IMR-90 (cell line): Measurements from ENCODE around the gene PRPF4. TPM values are rescaled to one million over a fixed set of nuclear protein-coding genes. Genes with fewer than 3 reads are reported as not detected.
A peak's percentile ranks its signal among the peaks of the same experiment; 100 is the strongest.

Experiments
- ATAC-seq: fragments of 200-7000 bp; cut with Tn5 transposase; 2 replicates; pipeline ENCODE4 v1.9.1; 2020; ENCODE audit warnings: low read depth, mild to moderate bottlenecking, moderate library complexity
- BruUV-seq: library from RNA; stranded (reverse); fragments of 400-500 nt; replicated peaks from 2 replicates; lab custom pipeline; 2021; lab: Mats Ljungman, UMichigan
- CTCF ChIA-PET: fragments of 300-600 bp; formaldehyde crosslinking; extraction: SDS; loops from one replicate; lab custom pipeline; 2021; ENCODE audit warnings: antibody characterized with exemption; lab: Yijun Ruan, JAX
- POLR2A ChIA-PET: fragments of 300-600 bp; sonication (Branson Sonifier 250); formaldehyde crosslinking; loops from one replicate; lab custom pipeline; 2022; ENCODE audit warnings: antibody characterized with exemption; ENCODE audit not compliant: unreplicated experiment; lab: Charles Lee
- DNase-seq: peaks from one replicate; pipeline ENCODE4 v3.0.0; 2013
- H2AFZ ChIP-seq: replicated peaks from 2 replicates; pipeline ENCODE3; 2013; ENCODE audit warnings: low read length, mild to moderate bottlenecking; ENCODE audit not compliant: poor library complexity
- H2AK5ac ChIP-seq: 2 replicates; pipeline ENCODE4 v1.6.1; 2013; ENCODE audit warnings: low read depth, low read length, inconsistent platforms
- H2AK9ac ChIP-seq: replicated peaks from 2 replicates; pipeline ENCODE3; 2013; ENCODE audit warnings: mild to moderate bottlenecking, low read depth, low read length, moderate library complexity; ENCODE audit not compliant: poor library complexity
- H2BK120ac ChIP-seq: 2 replicates; pipeline ENCODE4 v1.6.1; 2013; ENCODE audit warnings: low read depth, low read length, inconsistent platforms
- H2BK15ac ChIP-seq: 3 replicates; pipeline ENCODE4 v1.6.1; 2013; ENCODE audit warnings: low read depth, low read length, inconsistent platforms
- H2BK20ac ChIP-seq: 2 replicates; pipeline ENCODE4 v1.6.1; 2013; ENCODE audit warnings: low read depth, mild to moderate bottlenecking, inconsistent platforms, low read length, moderate library complexity
- H2BK5ac ChIP-seq: 2 replicates; pipeline ENCODE4 v1.6.1; 2013; ENCODE audit warnings: mild to moderate bottlenecking, low read depth, low read length, inconsistent platforms; ENCODE audit not compliant: poor library complexity, severe bottlenecking
- H3K14ac ChIP-seq: replicated peaks from 2 replicates; pipeline ENCODE4 v1.6.1; 2013; ENCODE audit warnings: low read depth, low read length, inconsistent platforms
- H3K18ac ChIP-seq: 2 replicates; pipeline ENCODE4 v1.6.1; 2013; ENCODE audit warnings: low read depth, low read length, control low read depth
- H3K23ac ChIP-seq: 2 replicates; pipeline ENCODE4 v1.6.1; 2013; ENCODE audit warnings: low read depth, low read length, inconsistent platforms
- H3K27ac ChIP-seq: 2 replicates; pipeline ENCODE4 v1.5.1; 2013; ENCODE audit warnings: mild to moderate bottlenecking, control low read depth, low read length; ENCODE audit not compliant: insufficient read depth
- H3K27me3 ChIP-seq: 2 replicates; pipeline ENCODE4 v1.6.1; 2013; ENCODE audit warnings: low read length; ENCODE audit not compliant: control insufficient read depth, insufficient read depth
- H3K36me3 ChIP-seq: 2 replicates; pipeline ENCODE4 v1.6.1; 2013; ENCODE audit warnings: low read length, mixed read lengths; ENCODE audit not compliant: control insufficient read depth, insufficient read depth
- H3K4ac ChIP-seq: 2 replicates; pipeline ENCODE4 v1.6.1; 2013; ENCODE audit warnings: low read depth, low read length, inconsistent platforms
- H3K4me1 ChIP-seq: 2 replicates; pipeline ENCODE4 v1.6.1; 2013; ENCODE audit warnings: low read length, mixed read lengths; ENCODE audit not compliant: control insufficient read depth, insufficient read depth
- H3K4me2 ChIP-seq: 2 replicates; pipeline ENCODE4 v1.6.1; 2013; ENCODE audit warnings: low read depth, mild to moderate bottlenecking, control low read depth, low read length, moderate library complexity
- H3K4me3 ChIP-seq: 2 replicates; pipeline ENCODE4 v1.5.1; 2013; ENCODE audit warnings: low read depth, mild to moderate bottlenecking, control low read depth, low read length, moderate library complexity; ENCODE audit not compliant: insufficient read depth
- H3K56ac ChIP-seq: 2 replicates; pipeline ENCODE4 v1.6.1; 2013; ENCODE audit warnings: low read length, inconsistent platforms; ENCODE audit not compliant: insufficient read depth; ENCODE audit errors: extremely low read depth
- H3K79me1 ChIP-seq, 2 experiments: 2 replicates each; pipeline ENCODE4 v1.6.1; 2013; ENCODE audit warnings: low read length in 2 of 2, inconsistent platforms in 1 of 2, low read depth in 1 of 2
- H3K9ac ChIP-seq: 2 replicates; pipeline ENCODE4 v1.6.1; 2013; ENCODE audit warnings: low read depth, low read length, control low read depth
- H3K9me1 ChIP-seq: 2 replicates; pipeline ENCODE4 v1.6.1; 2013; ENCODE audit warnings: low read length, inconsistent platforms; ENCODE audit not compliant: insufficient read depth
- H3K9me3 ChIP-seq: 2 replicates; pipeline ENCODE4 v1.6.1; 2013; ENCODE audit warnings: low read length; ENCODE audit not compliant: control insufficient read depth, insufficient read depth
- H4K20me1 ChIP-seq: 2 replicates; pipeline ENCODE4 v1.6.1; 2013; ENCODE audit warnings: low read length, inconsistent platforms; ENCODE audit not compliant: insufficient read depth
- H4K5ac ChIP-seq: 2 replicates; pipeline ENCODE4 v1.6.1; 2013; ENCODE audit warnings: mild to moderate bottlenecking, low read depth, low read length, control low read depth
- H4K8ac ChIP-seq, 2 experiments: 2 replicates each; pipeline ENCODE4 v1.6.1; 2013; ENCODE audit warnings: low read depth in 2 of 2, low read length in 2 of 2, control low read depth in 1 of 2, inconsistent platforms in 1 of 2
- H4K91ac ChIP-seq: 2 replicates; pipeline ENCODE4 v1.6.1; 2013; ENCODE audit warnings: low read depth, low read length, inconsistent platforms; ENCODE audit not compliant: insufficient read depth
- BHLHE40 ChIP-seq: fragments of 150-350 bp; IDR thresholded peaks from 2 replicates; pipeline ENCODE4 v1.6.1; 2016; ENCODE audit warnings: mild to moderate bottlenecking, low read depth, low read length
- FOS ChIP-seq: fragments of 150-350 bp; IDR thresholded peaks from 2 replicates; pipeline ENCODE4 v1.6.1; 2016; ENCODE audit warnings: low read depth, low read length
- MAZ ChIP-seq: IDR thresholded peaks from 2 replicates; pipeline ENCODE4 v1.6.1; 2012; ENCODE audit warnings: low read depth, mild to moderate bottlenecking, low read length, improper control_type of control experiment, moderate library complexity, borderline replicate concordance
- MXI1 ChIP-seq: IDR thresholded peaks from 2 replicates; pipeline ENCODE4 v1.6.1; 2012; ENCODE audit warnings: low read depth, mild to moderate bottlenecking, low read length, moderate library complexity, borderline replicate concordance
- NFE2L2 ChIP-seq: fragments of 150-350 bp; IDR thresholded peaks from 2 replicates; pipeline ENCODE4 v1.6.1; 2016; ENCODE audit warnings: low read depth, mild to moderate bottlenecking, low read length
- RAD21 ChIP-seq: IDR thresholded peaks from 2 replicates; pipeline ENCODE4 v1.6.1; 2012; ENCODE audit warnings: low read length, improper control_type of control experiment
- RCOR1 ChIP-seq: IDR thresholded peaks from 2 replicates; pipeline ENCODE4 v1.6.1; 2012; ENCODE audit warnings: mild to moderate bottlenecking, low read length, improper control_type of control experiment; ENCODE audit not compliant: insufficient replicate concordance
- WGBS, 2 experiments: methylation state at CpG; one replicate each; pipeline versions ENCODE4 v1.1.5 to v1.1.7; 2013; ENCODE audit warnings: missing lambda C conversion rate in 2 of 2; ENCODE audit not compliant: insufficient read length in 1 of 2; ENCODE audit errors: extremely low coverage in 2 of 2; 5-methylcytosine and 5-hydroxymethylcytosine counted together
- dilution Hi-C: fragments of 300-500 bp; cut with HindIII; formaldehyde crosslinking; loops from one replicate; pipeline ENCODE4 v1.14.3; 2018; ENCODE audit warnings: low sequenced_read_pairs; ENCODE audit not compliant: unreplicated experiment
- in situ Hi-C: fragments of 300-500 bp; cut with MboI; formaldehyde crosslinking; loops from 3 replicates; pipeline ENCODE4 v1.14.3; 2019; ENCODE audit warnings: low sequenced_read_pairs, inconsistent platforms, mixed read lengths
- intact Hi-C: fragments of 100-400 bp; cut with micrococcal nuclease; formaldehyde crosslinking; loops from 2 replicates; pipeline ENCODE4 v1.10.0; 2022
- polyA plus RNA-seq, 3 experiments: library from polyadenylated mRNA; depleted of rRNA; stranded (reverse); fragments of >200 nt; gene quantifications; 2 replicates each; pipeline ENCODE4 v1.2.3, GENCODE V29; 2012; ENCODE audit warnings: low replicate concordance in 1 of 3
- total RNA-seq: library from RNA; depleted of rRNA; stranded (reverse); fragments of >200 nt; gene quantifications from 2 replicates; pipeline ENCODE4 v1.2.3, GENCODE V29; 2012
- TF ChIP-seq, protein P1 (sequence below): fragments of 150-350 bp; IDR thresholded peaks from 2 replicates; pipeline ENCODE4 v1.6.1; 2017; ENCODE audit warnings: mild to moderate bottlenecking, antibody characterized with exemption, low read length, low read depth

The PRPF4 gene
- total and polyA plus RNA-seq, 2 of the 4 experiments (the other 2 are of a cell fraction) = 21.4 to 38.0 TPM

GRCh38 chr9:113340011-113340699 lies 64.7 kb downstream of the PRPF4 start, which contains the start of gene WDR31:
WDR31 (minus strand) TSS chr9:113340275; CDS start chr9:113332022, 8,253 bp downstream.
- H2BK5ac ChIP-seq = no peak within 1 kb of the TSS
- H3K23ac ChIP-seq = peak within 1 kb of the TSS; percentile 76
- peak within 1 kb of the TSS; percentile 55; the same call in 1 of the 2 replicates for H3K9ac ChIP-seq
- WGBS, 2 experiments = 0% methylated on average over 8 of the region's 46 CpGs; no CpG with 5 or more reads in 1 of the 2 experiments
- ChIA-PET POLR2A (no interaction called here), CTCF (interaction anchor here (0.6 to 1.0 kb wide), 2 partner anchors 22 to 29 kb away, joined by 3 to 6 read pairs; no protein-coding TSS in a partner anchor)
- peak within 1 kb of the TSS; percentile 80 to 87 for H4K8ac ChIP-seq
- no TSS peak for BruUV-seq
- H3K4me3 ChIP-seq = peak within 1 kb of the TSS; percentile 85
- peak within 1 kb of the TSS; percentile 8; the same call in 1 of the 2 replicates for H3K18ac ChIP-seq
- H4K5ac ChIP-seq = peak within 1 kb of the TSS; percentile 27
- H3K36me3 ChIP-seq = no peaks in the 10 kb centered on the region
- peak within 1 kb of the TSS; percentile 41; the same call in 1 of the 2 replicates for H3K27ac ChIP-seq
- H2AK9ac ChIP-seq = peak within 1 kb of the TSS; percentile 78
- peak within 1 kb of the TSS; percentile 75 for H3K56ac ChIP-seq
- no peak within 1 kb of the TSS; the same call in 1 of the 2 replicates for H4K91ac ChIP-seq
- ATAC-seq (peak; percentile 99), DNase-seq (peak; percentile 86)
- TF ChIP-seq, protein P1, sequence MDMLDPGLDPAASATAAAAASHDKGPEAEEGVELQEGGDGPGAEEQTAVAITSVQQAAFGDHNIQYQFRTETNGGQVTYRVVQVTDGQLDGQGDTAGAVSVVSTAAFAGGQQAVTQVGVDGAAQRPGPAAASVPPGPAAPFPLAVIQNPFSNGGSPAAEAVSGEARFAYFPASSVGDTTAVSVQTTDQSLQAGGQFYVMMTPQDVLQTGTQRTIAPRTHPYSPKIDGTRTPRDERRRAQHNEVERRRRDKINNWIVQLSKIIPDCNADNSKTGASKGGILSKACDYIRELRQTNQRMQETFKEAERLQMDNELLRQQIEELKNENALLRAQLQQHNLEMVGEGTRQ = peak; percentile 11; the same call in 1 of the 2 replicates
- TF ChIP-seq FOS (no peak), RCOR1 (no peak), MXI1 (peak; percentile 71; the same call in 1 of the 2 replicates), NFE2L2 (no peak), MAZ (peak; percentile 76), BHLHE40 (0 out of 2 replicates have a peak, but pooled peaks have one; percentile 19), RAD21 (no peak)
- intact Hi-C loops = no loop called here
- H2AFZ ChIP-seq = peak within 1 kb of the TSS; percentile 96
- dilution Hi-C loops = no loop called here
- peaks cover 0 to 4% of the 10 kb centered on the region in 2 experiments; a peak in 1 of 4 replicates for H3K79me1 ChIP-seq
- no peaks in the 10 kb centered on the region for H3K4me1 ChIP-seq
- no peak within 1 kb of the TSS for H2BK15ac ChIP-seq
- H3K14ac ChIP-seq = peak within 1 kb of the TSS; percentile 78
- H3K9me3 ChIP-seq = no peaks in the 10 kb centered on the region
- no peak within 1 kb of the TSS for H2AK5ac ChIP-seq
- no peaks in the 10 kb centered on the region for H3K27me3 ChIP-seq
- H2BK20ac ChIP-seq = no peak within 1 kb of the TSS
- H4K20me1 ChIP-seq = no peaks in the 10 kb centered on the region
- H3K4ac ChIP-seq = peak within 1 kb of the TSS; percentile 63
- peak within 1 kb of the TSS; percentile 27; the same call in 1 of the 2 replicates for H2BK120ac ChIP-seq
- peak within 1 kb of the TSS; percentile 82 for H3K4me2 ChIP-seq
- in situ Hi-C loops = no loop called here
- H3K9me1 ChIP-seq = peaks cover 10% of the 10 kb centered on the region
